Smooth muscle cell (in vitro differentiated cells): ENCODE results near the gene GTF2IRD2. TPM values are rescaled to one million over a fixed set of nuclear protein-coding genes. Genes with fewer than 3 reads are reported as not detected.
"Not testable (repeated sequence)": the region's sequence is repeated elsewhere in the genome, so short reads cannot be mapped to it uniquely, and the experiment has no call there.

Source experiments
- DNase-seq: peaks from one replicate; lab custom pipeline; 2025; ENCODE audit not compliant: unreplicated experiment; lab: John Stamatoyannopoulos, UW
- H2AFZ ChIP-seq: fragments of 200-600 bp; sonication (generic); 2 replicates; pipeline ENCODE4 v1.6.0; 2016; ENCODE audit warnings: antibody characterized with exemption, low read depth, mild to moderate bottlenecking
- H3F3A ChIP-seq: fragments of 200-600 bp; sonication (generic); 2 replicates; pipeline ENCODE4 v1.6.0; 2017; ENCODE audit warnings: antibody characterized with exemption, low read depth
- H3K27ac ChIP-seq: fragments of 200-600 bp; sonication (generic); 2 replicates; pipeline ENCODE4 v1.5.1; 2016; ENCODE audit warnings: low read depth, mild to moderate bottlenecking
- H3K27me3 ChIP-seq: fragments of 200-600 bp; sonication (generic); 2 replicates; pipeline ENCODE4 v1.6.1; 2016; ENCODE audit warnings: low read depth, mild to moderate bottlenecking
- H3K36me3 ChIP-seq: fragments of 200-600 bp; sonication (generic); 2 replicates; pipeline ENCODE4 v1.5.1; 2016; ENCODE audit warnings: low read depth
- H3K4me1 ChIP-seq: fragments of 200-600 bp; sonication (generic); 2 replicates; pipeline ENCODE4 v1.5.1; 2016; ENCODE audit warnings: low read depth
- H3K4me2 ChIP-seq: fragments of 200-600 bp; sonication (generic); 2 replicates; pipeline ENCODE4 v1.6.0; 2016; ENCODE audit warnings: mild to moderate bottlenecking
- H3K4me3 ChIP-seq: fragments of 200-600 bp; sonication (generic); 2 replicates; pipeline ENCODE4 v1.5.1; 2016; ENCODE audit warnings: mild to moderate bottlenecking
- H3K79me2 ChIP-seq: fragments of 200-600 bp; sonication (generic); 2 replicates; pipeline ENCODE4 v1.6.0; 2016; ENCODE audit warnings: low read depth, mild to moderate bottlenecking
- H3K9ac ChIP-seq: fragments of 200-600 bp; sonication (generic); 2 replicates; pipeline ENCODE4 v1.6.0; 2016; ENCODE audit warnings: low read depth
- H3K9me3 ChIP-seq: fragments of 200-600 bp; sonication (generic); replicated peaks from 2 replicates; pipeline ENCODE4 v1.5.1; 2016; ENCODE audit warnings: low read depth
- H4K20me1 ChIP-seq: fragments of 200-600 bp; sonication (generic); 2 replicates; pipeline ENCODE4 v1.6.0; 2016; ENCODE audit warnings: low read depth
- WGBS: methylation state at CpG from one replicate; pipeline ENCODE4 v1.1.7; 2016; ENCODE audit warnings: low lambda C conversion rate; 5-methylcytosine and 5-hydroxymethylcytosine counted together
- polyA plus RNA-seq: library from polyadenylated mRNA; unstranded; fragments of >200 nt; fragmentation: Nextera tagmentation; extraction: Ambion mirVana; gene quantifications from 2 replicates; pipeline ENCODE4 v1.2.1, GENCODE V29; 2016
- small RNA-seq: library from RNA; depleted of rRNA; stranded (forward); fragments of <200 nt; gene quantifications from one replicate; pipeline ENCODE3, GENCODE V24; 2014
- total RNA-seq: library from RNA; depleted of rRNA; stranded (reverse); fragments of >200 nt; gene quantifications from 2 replicates; pipeline ENCODE4 v1.2.3, GENCODE V29; 2014

GTF2IRD2 gene
- total and polyA plus RNA-seq, 2 experiments from 2014 or later: 4.6 to 9.2 TPM

- H2AFZ ChIP-seq, DNase-seq, H3K4me2 ChIP-seq, H3K4me3 ChIP-seq, H3F3A ChIP-seq, H4K20me1 ChIP-seq, H3K79me2 ChIP-seq, H3K9ac ChIP-seq, H3K27me3 ChIP-seq, H3K27ac ChIP-seq, H3K36me3 ChIP-seq, H3K9me3 ChIP-seq, H3K4me1 ChIP-seq: not testable (repeated sequence)
- WGBS: no CpG with 5 or more reads among the region's 9 CpGs
Observed at GRCh38 chr7:74753921-74754482, 97.4 kb downstream of the GTF2IRD2 start.

Small RNAs within 50 kb of the gene (small RNA-seq; reads per million reads assigned to genes)
- not detected for gene RF00019

Other genes starting within 250 kb of the GTF2IRD2 start
- 90.7 and 101 TPM in 2 replicates for gene GTF2I, start 193.9 kb downstream of the GTF2IRD2 start, total RNA-seq
- 63.9 and 86.1 TPM in 2 replicates for gene GTF2I, start 193.9 kb downstream of the GTF2IRD2 start, polyA plus RNA-seq
- gene NCF1, start 77.6 kb downstream of the GTF2IRD2 start, total RNA-seq: 0.54 TPM in 1 of 2 replicates, not detected in the other
- 0.44 and 0.90 TPM in 2 replicates for gene NCF1, start 77.6 kb downstream of the GTF2IRD2 start, polyA plus RNA-seq
- gene CASTOR2, start 113.1 kb upstream of the GTF2IRD2 start, total RNA-seq: 4.7 and 11.4 TPM in 2 replicates
- gene CASTOR2, start 113.1 kb upstream of the GTF2IRD2 start, polyA plus RNA-seq: 2.7 and 4.3 TPM in 2 replicates
- gene RCC1L, start 222.2 kb upstream of the GTF2IRD2 start, total RNA-seq: 20.4 and 23.7 TPM in 2 replicates
- 38.5 and 41.1 TPM in 2 replicates for gene RCC1L, start 222.2 kb upstream of the GTF2IRD2 start, polyA plus RNA-seq
- 8.9 and 17.1 TPM in 2 replicates for gene GTF2IRD2B, start 241.0 kb upstream of the GTF2IRD2 start, total RNA-seq
- gene GTF2IRD2B, start 241.0 kb upstream of the GTF2IRD2 start, polyA plus RNA-seq: 16.5 and 21.1 TPM in 2 replicates